Tibial nerve (tissue), 4 donors: Measurements from ENCODE around the gene TMEM245. TPM values are rescaled to one million over a fixed set of nuclear protein-coding genes. Genes with fewer than 3 reads are reported as not detected.

Experiments used
- DNase-seq, 2 donors: peaks; one replicate each; pipeline ENCODE4 v3.0.0-alpha.2; 2019; ENCODE audit warnings: low spot score in 2 of 2
- H3K27ac ChIP-seq, 4 donors: fragments of 200-600 bp; sonication (generic) in 3 of 4; one replicate each; pipeline ENCODE4 v1.5.1; 2017 to 2019; ENCODE audit warnings: mild to moderate bottlenecking in 1 of 4
- H3K27me3 ChIP-seq, 2 donors: fragments of 200-600 bp; sonication (generic) in 1 of 2; one replicate each; pipeline versions ENCODE4 v1.5.1 to v1.6.0; 2017 to 2019
- H3K36me3 ChIP-seq, 3 donors: fragments of 200-600 bp; sonication (generic); one replicate each; pipeline ENCODE4 v1.5.1; 2018 to 2019
- H3K4me1 ChIP-seq, 4 donors: fragments of 200-600 bp; sonication (generic) in 3 of 4; one replicate each; pipeline ENCODE4 v1.5.1; 2017 to 2019
- H3K4me3 ChIP-seq, 4 donors: fragments of 200-600 bp; sonication (generic) in 3 of 4; one replicate each; pipeline ENCODE4 v1.5.1; 2017 to 2019; ENCODE audit warnings: mild to moderate bottlenecking in 1 of 4, moderate library complexity in 1 of 4
- H3K9me3 ChIP-seq, 4 donors: fragments of 200-600 bp; sonication (generic) in 3 of 4; one replicate each; pipeline ENCODE4 v1.5.1; 2017 to 2019
- CTCF ChIP-seq, 5 experiments: fragments of 200-600 bp in 3 of 5; fragments of 450-650 bp in 2 of 5; sonication (generic) in 3 of 5; IDR thresholded peaks; one replicate each; pipeline ENCODE4 v1.5.1; 2016 to 2019; ENCODE audit warnings: antibody characterized with exemption in 5 of 5, mild to moderate bottlenecking in 3 of 5, moderate library complexity in 2 of 5
- EP300 ChIP-seq, 2 donors: sonication (generic); formaldehyde crosslinking; IDR thresholded peaks; one replicate each; pipeline ENCODE4 v1.6.1; 2017; ENCODE audit warnings: antibody characterized with exemption in 2 of 2, mild to moderate bottlenecking in 1 of 2
- POLR2A ChIP-seq, 2 donors: fragments of 450-650 bp; IDR thresholded peaks; one replicate each; pipeline ENCODE4 v1.6.1; 2017; ENCODE audit warnings: antibody characterized with exemption in 2 of 2, mild to moderate bottlenecking in 2 of 2, moderate library complexity in 2 of 2
- WGBS, 2 donors: methylation state at CpG; one replicate each; pipeline ENCODE4 v1.1.5; 2018; 5-methylcytosine and 5-hydroxymethylcytosine counted together
- total RNA-seq, 4 donors: library from RNA; depleted of rRNA; stranded (reverse); fragments of >200 nt; gene quantifications; one replicate each; pipeline ENCODE4 v1.1.0, GENCODE V29; 2016

Gene TMEM245
- total RNA-seq, 4 donors from 2014 or later, result 51.6 to 100 (median 89.5) TPM

- peaks cover 0 to 35% (median 0%) of the 10 kb centered on the region in 4 donors for H3K4me1 ChIP-seq
- WGBS, 2 donors, result 27 to 30% methylated on average over 3 of the region's 3 CpGs
- no peak overlapping the region for H3K4me3 ChIP-seq
- H3K36me3 ChIP-seq, result peaks cover 0 to 29% (median 0%) of the 10 kb centered on the region in 3 donors
- H3K27ac ChIP-seq, result peak overlapping the region in 2 of 4 donors; percentile 23 to 70
- H3K27me3 ChIP-seq, result no peaks in the 10 kb centered on the region
- TF ChIP-seq EP300 (IDR thresholded peaks at IDR 0.05) (no peak), POLR2A (IDR thresholded peaks at IDR 0.05) (no peak), CTCF (IDR thresholded peaks at IDR 0.05) (no peak)
- peaks cover 0 to 13% (median 6%) of the 10 kb centered on the region in 4 donors for H3K9me3 ChIP-seq
- no peak for DNase-seq
Measured at GRCh38 chr9:109005678-109006077, 114.1 kb downstream of the TMEM245 start.

GRCh38 chr9:109003116-109003515 lies 116.6 kb downstream of the TMEM245 start:
- TF ChIP-seq POLR2A (IDR thresholded peaks at IDR 0.05) (no peak), CTCF (IDR thresholded peaks at IDR 0.05) (no peak), EP300 (IDR thresholded peaks at IDR 0.05) (no peak)
- H3K4me3 ChIP-seq, result no peak overlapping the region
- H3K4me1 ChIP-seq, result peaks cover 0 to 21% (median 0%) of the 10 kb centered on the region in 4 donors

GRCh38 chr9:109002141-109002540 lies 117.6 kb downstream of the TMEM245 start:
- Histone ChIP-seq H3K27me3 (no peaks in the 10 kb centered on the region), H3K27ac (peak overlapping the region in 1 of 4 donors; percentile 37), H3K4me1 (peaks cover 0 to 24% (median 0%) of the 10 kb centered on the region in 4 donors), H3K4me3 (no peak overlapping the region), H3K36me3 (peaks cover 0 to 34% (median 0%) of the 10 kb centered on the region in 3 donors), H3K9me3 (peaks cover 0 to 13% (median 6%) of the 10 kb centered on the region in 4 donors)
- TF ChIP-seq CTCF (IDR thresholded peaks at IDR 0.05) (no peak), EP300 (IDR thresholded peaks at IDR 0.05) (no peak), POLR2A (IDR thresholded peaks at IDR 0.05) (no peak)
- no peak for DNase-seq
- 53 to 66% methylated on average over 4 of the region's 4 CpGs for WGBS, 2 donors

More at GRCh38 chr9:109003116-109003515, 116.6 kb downstream of the TMEM245 start:
- DNase-seq, result no peak
- peaks cover 0 to 34% (median 0%) of the 10 kb centered on the region in 3 donors for H3K36me3 ChIP-seq
- no peak overlapping the region for H3K27ac ChIP-seq
- H3K9me3 ChIP-seq, result peaks cover 0 to 13% (median 6%) of the 10 kb centered on the region in 4 donors
- 94 to 98% methylated on average over 2 of the region's 2 CpGs for WGBS, 2 donors
- no peaks in the 10 kb centered on the region for H3K27me3 ChIP-seq

GRCh38 chr9:109001275-109001676 lies 118.5 kb downstream of the TMEM245 start:
- peaks cover 0 to 13% (median 6%) of the 10 kb centered on the region in 4 donors for H3K9me3 ChIP-seq
- H3K27me3 ChIP-seq, result no peaks in the 10 kb centered on the region
- 88 to 90% methylated on average over 1 of the region's 1 CpG for WGBS, 2 donors
- peaks cover 0 to 24% (median 2%) of the 10 kb centered on the region in 4 donors for H3K4me1 ChIP-seq
- no peak for DNase-seq
- TF ChIP-seq CTCF (IDR thresholded peaks at IDR 0.05) (no peak), POLR2A (IDR thresholded peaks at IDR 0.05) (no peak), EP300 (IDR thresholded peaks at IDR 0.05) (no peak)
- H3K36me3 ChIP-seq, result peaks cover 0 to 34% (median 0%) of the 10 kb centered on the region in 3 donors
- no peak overlapping the region for H3K4me3 ChIP-seq
- peak overlapping the region in 1 of 4 donors; percentile 37 for H3K27ac ChIP-seq

- Histone ChIP-seq H3K4me3 (no peak overlapping the region), H3K27me3 (no peaks in the 10 kb centered on the region), H3K4me1 (peaks cover 0 to 25% (median 2%) of the 10 kb centered on the region in 4 donors), H3K36me3 (peaks cover 0 to 16% (median 0%) of the 10 kb centered on the region in 3 donors), H3K9me3 (no peaks in the 10 kb centered on the region), H3K27ac (peak overlapping the region in 2 of 4 donors; percentile 41 to 66)
- TF ChIP-seq CTCF (IDR thresholded peaks at IDR 0.05) (no peak), EP300 (IDR thresholded peaks at IDR 0.05) (no peak), POLR2A (IDR thresholded peaks at IDR 0.05) (no peak)
- 35 to 38% methylated on average over 1 of the region's 1 CpG for WGBS, 2 donors
- DNase-seq, result no peak
Measured at GRCh38 chr9:108997112-108997511, 122.6 kb downstream of the TMEM245 start.
